HepG2 (cell line): Measurements from ENCODE around the gene KRTAP10-6. TPM values are rescaled to one million over a fixed set of nuclear protein-coding genes. Genes with fewer than 3 reads are reported as not detected.

Experiments
- ATAC-seq: fragments of 200-7000 bp; cut with Tn5 transposase; 3 replicates; pipeline ENCODE4 v1.9.1; 2020; ENCODE audit warnings: mild to moderate bottlenecking, moderate library complexity
- BruUV-seq: library from RNA; stranded (reverse); fragments of 400-500 nt; replicated peaks from 2 replicates; lab custom pipeline; 2021; lab: Mats Ljungman, UMichigan
- CTCF ChIA-PET: fragments of 300-600 bp; formaldehyde crosslinking; extraction: SDS; loops from one replicate; lab custom pipeline; 2021; ENCODE audit warnings: low total read pairs, inconsistent platforms, low intra/inter-chr PET ratio; lab: Yijun Ruan, JAX
- POLR2A ChIA-PET: fragments of 350-600 bp; sonication (Branson Sonifier 250); formaldehyde crosslinking; loops from one replicate; lab custom pipeline; 2020; ENCODE audit warnings: antibody characterized with exemption, inconsistent platforms; lab: Yijun Ruan, JAX
- DNase-seq: peaks from one replicate; pipeline ENCODE4 v3.0.0-alpha.2; 2015; ENCODE audit warnings: low spot score
- FAIRE-seq: peaks from 3 replicates; lab custom pipeline; 2011; peaks lifted over from hg19 to GRCh38; lab: Jason Lieb, UNC
- H2AFZ ChIP-seq: one replicate; pipeline ENCODE4 v1.6.1; 2011; ENCODE audit warnings: low read length, inconsistent platforms
- H3K27ac ChIP-seq: fragments of 300-600 bp; 3 replicates; pipeline ENCODE4 v1.8.0; 2011; ENCODE audit warnings: mixed run types, mild to moderate bottlenecking, mixed read lengths, low read length, inconsistent platforms; ENCODE audit not compliant: insufficient read depth; ENCODE audit errors: extremely low read length
- H3K27me3 ChIP-seq, 2 experiments: fragments of 200-600 bp in 1 of 2; 2 replicates in 1 of 2; 3 replicates in 1 of 2; pipeline versions ENCODE4 v1.6.0 to v1.8.0; 2011; ENCODE audit warnings: low read length in 2 of 2, mild to moderate bottlenecking in 2 of 2, moderate library complexity in 2 of 2, inconsistent platforms in 1 of 2; ENCODE audit not compliant: insufficient read depth in 2 of 2, control insufficient read depth in 1 of 2
- H3K36me3 ChIP-seq, 2 experiments: fragments of 200-600 bp in 1 of 2; replicated peaks in 1 of 2; 2 replicates in 1 of 2; 3 replicates in 1 of 2; pipeline versions ENCODE4 v1.5.1 to v1.8.0; 2011; ENCODE audit warnings: low read length in 2 of 2, inconsistent platforms in 1 of 2; ENCODE audit not compliant: insufficient read depth in 2 of 2, control insufficient read depth in 1 of 2
- H3K4me1 ChIP-seq: 2 replicates; pipeline ENCODE4 v1.5.1; 2012; ENCODE audit warnings: low read length, inconsistent platforms; ENCODE audit not compliant: insufficient read depth
- H3K4me2 ChIP-seq: 2 replicates; pipeline ENCODE4 v1.6.0; 2011; ENCODE audit warnings: low read depth, low read length, inconsistent platforms
- H3K4me3 ChIP-seq, 3 experiments: fragments of 200-600 bp in 1 of 3; sonication (generic), shearing (Covaris generic) in 1 of 3; replicated peaks in 1 of 3; 2 replicates each; pipeline ENCODE4 v1.5.1; 2011 to 2016; ENCODE audit warnings: low read length in 3 of 3, inconsistent platforms in 2 of 3, low read depth in 2 of 3, mild to moderate bottlenecking in 2 of 3, control low read depth in 1 of 3, mixed read lengths in 1 of 3; ENCODE audit not compliant: insufficient read depth in 1 of 3
- H3K79me2 ChIP-seq: one replicate; pipeline ENCODE4 v1.6.1; 2011; ENCODE audit warnings: low read length, inconsistent platforms; ENCODE audit not compliant: insufficient read depth
- H3K9ac ChIP-seq: 2 replicates; pipeline ENCODE4 v1.6.0; 2011; ENCODE audit warnings: mild to moderate bottlenecking, low read depth, low read length, inconsistent platforms; ENCODE audit not compliant: insufficient read depth
- H3K9me3 ChIP-seq: 2 replicates; pipeline ENCODE4 v1.5.1; 2012; ENCODE audit warnings: mild to moderate bottlenecking, low read length
- H4K20me1 ChIP-seq: 2 replicates; pipeline ENCODE4 v1.6.0; 2011; ENCODE audit warnings: inconsistent platforms, mild to moderate bottlenecking, low read length, moderate library complexity; ENCODE audit not compliant: insufficient read depth
- NCOR1 ChIP-seq: fragments of 200-600 bp; sonication (generic); IDR thresholded peaks from 2 replicates; pipeline ENCODE4 v1.7.0; 2017; ENCODE audit warnings: antibody characterized with exemption, low read length, borderline replicate concordance
- NR0B2 ChIP-seq: sonication (generic); formaldehyde crosslinking; IDR thresholded peaks from 2 replicates; pipeline ENCODE4 v1.4.0; 2020; ENCODE audit warnings: mild to moderate bottlenecking, missing genetic modification reagents
- SSRP1 ChIP-seq: IDR thresholded peaks from 2 replicates; pipeline ENCODE4 v1.6.1; 2016; ENCODE audit warnings: control low read depth
- STAT5B ChIP-seq: sonication (generic); formaldehyde crosslinking; IDR thresholded peaks from 2 replicates; pipeline ENCODE4 v1.4.0; 2020; ENCODE audit warnings: missing genetic modification reagents
- ZIK1 ChIP-seq: sonication (generic); formaldehyde crosslinking; IDR thresholded peaks from 2 replicates; pipeline ENCODE4 v1.5.0; 2020; ENCODE audit warnings: mild to moderate bottlenecking, low read depth, missing genetic modification reagents, borderline replicate concordance
- ZNF546 ChIP-seq: sonication (generic); formaldehyde crosslinking; conservative IDR thresholded peaks from 2 replicates; pipeline ENCODE4 v1.8.1; 2023; ENCODE audit warnings: mild to moderate bottlenecking, missing genetic modification reagents
- ZNF580 ChIP-seq: IDR thresholded peaks from 2 replicates; pipeline ENCODE4 v1.6.1; 2016; ENCODE audit warnings: low read depth, borderline replicate concordance
- ZNF674 ChIP-seq: sonication (generic); formaldehyde crosslinking; IDR thresholded peaks from 2 replicates; pipeline ENCODE4 v1.5.0; 2020; ENCODE audit warnings: low read depth, mild to moderate bottlenecking, missing genetic modification reagents
- ZNF761 ChIP-seq: sonication (generic); formaldehyde crosslinking; conservative IDR thresholded peaks from 2 replicates; pipeline ENCODE4 v1.4.0; 2020; ENCODE audit warnings: mild to moderate bottlenecking, missing genetic modification reagents
- WGBS: methylation state at CpG from one replicate; pipeline ENCODE4 v1.1.6; 2017; ENCODE audit warnings: low lambda C conversion rate; 5-methylcytosine and 5-hydroxymethylcytosine counted together
- in situ Hi-C: cut with HindIII; loops from 2 replicates; pipeline ENCODE4 v1.10.0; 2017; ENCODE audit warnings: low pct_unique_long_range_greater_than_20kb; ENCODE audit not compliant: extremely low pct_ligation_motif_present
- intact Hi-C: fragments of 100-400 bp; cut with micrococcal nuclease; formaldehyde crosslinking; loops from one replicate; pipeline ENCODE4 v1.10.0; 2022; ENCODE audit not compliant: unreplicated experiment
- polyA plus RNA-seq, 8 experiments: library from polyadenylated mRNA; depleted of rRNA in 3 of 8; stranded (reverse) in 7 of 8; unstranded in 1 of 8; fragments of >200 nt; fragmentation: Illumina TruSeq in 4 of 8; extraction: Trizol in 4 of 8; gene quantifications; 2 replicates each; pipeline versions ENCODE4 v1.2.1 to v1.2.3, GENCODE V29; 2011 to 2016; ENCODE audit warnings: low read depth in 4 of 8, missing spikeins in 1 of 8, mixed read lengths in 1 of 8; ENCODE audit not compliant: insufficient read depth in 1 of 8
- total RNA-seq, 5 experiments: library from RNA; depleted of rRNA; stranded (reverse); fragments of >200 nt; fragmentation: Illumina TruSeq; extraction: Trizol; gene quantifications; 2 replicates each; pipeline ENCODE4 v1.2.3, GENCODE V29; 2016; ENCODE audit warnings: low read depth in 1 of 5
- TF ChIP-seq, protein P1 (sequence below): IDR thresholded peaks from 2 replicates; pipeline ENCODE4 v1.6.1; 2016; ENCODE audit warnings: missing compliant biosample characterization, missing genetic modification reagents, borderline replicate concordance

The KRTAP10-6 gene
- total and polyA plus RNA-seq, 2 of the 13 experiments (the other 11 are each of a cell fraction or from before 2014, with no cell fraction given): not detected

DNA sequence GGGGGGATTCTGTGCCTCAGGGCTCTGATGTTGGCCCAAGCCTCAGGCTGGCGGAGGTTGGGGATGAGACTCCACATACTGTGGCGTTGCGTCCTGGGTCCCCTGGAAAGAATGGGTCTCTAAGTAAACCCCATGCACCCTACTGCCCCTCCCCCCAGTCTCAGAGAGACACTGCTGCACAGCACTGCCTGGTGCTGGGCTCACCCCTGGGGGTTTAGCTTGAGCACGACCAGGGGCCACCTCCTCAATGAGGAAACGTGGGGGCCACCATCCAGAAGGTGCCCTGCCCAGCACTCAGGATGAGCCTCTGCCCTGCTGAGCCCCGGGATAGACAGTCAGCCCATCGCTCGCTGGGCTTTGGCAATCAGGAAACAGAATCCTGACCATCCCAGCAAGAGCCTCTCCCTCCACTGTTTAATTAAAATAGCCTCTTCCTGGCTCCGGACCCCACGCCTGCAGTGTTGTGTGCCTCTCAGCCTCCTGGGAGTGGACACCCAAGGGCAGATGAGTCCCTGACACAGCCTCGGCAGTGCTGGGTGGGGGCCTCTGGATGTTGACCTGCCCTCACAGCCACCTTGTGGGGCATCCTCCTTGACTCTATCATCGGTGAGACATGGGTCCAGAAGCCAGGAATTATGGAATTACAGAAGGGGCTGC is 22.3 kb downstream of the KRTAP10-6 start:
- Histone ChIP-seq H3K9me3 (peaks cover 9% of the 10 kb centered on the region), H3K27ac (no peak overlapping the region), H3K4me2 (no peak overlapping the region), H4K20me1 (no peaks in the 10 kb centered on the region), H3K4me1 (peaks cover 25% of the 10 kb centered on the region), H3K27me3 (no peaks in the 10 kb centered on the region; a peak in 1 of 5 replicates), H3K36me3 (no peaks in the 10 kb centered on the region), H2AFZ (no peak overlapping the region), H3K4me3 (no peak overlapping the region), H3K79me2 (no peaks in the 10 kb centered on the region), H3K9ac (no peak overlapping the region)
- ATAC-seq (no peak), DNase-seq (no peak), FAIRE-seq (no peak)
- ChIA-PET CTCF (no interaction called here), POLR2A (no interaction called here)
- TF ChIP-seq ZNF580 (CRISPR knock-in tag) (no peak), ZNF674 (no peak), ZNF546 (CRISPR knock-in tag) (no peak), STAT5B (no peak), ZIK1 (no peak), NCOR1 (no peak), SSRP1 (CRISPR knock-in tag) (no peak), NR0B2 (no peak), ZNF761 (CRISPR knock-in tag) (no peak)
- TF ChIP-seq, protein P1, sequence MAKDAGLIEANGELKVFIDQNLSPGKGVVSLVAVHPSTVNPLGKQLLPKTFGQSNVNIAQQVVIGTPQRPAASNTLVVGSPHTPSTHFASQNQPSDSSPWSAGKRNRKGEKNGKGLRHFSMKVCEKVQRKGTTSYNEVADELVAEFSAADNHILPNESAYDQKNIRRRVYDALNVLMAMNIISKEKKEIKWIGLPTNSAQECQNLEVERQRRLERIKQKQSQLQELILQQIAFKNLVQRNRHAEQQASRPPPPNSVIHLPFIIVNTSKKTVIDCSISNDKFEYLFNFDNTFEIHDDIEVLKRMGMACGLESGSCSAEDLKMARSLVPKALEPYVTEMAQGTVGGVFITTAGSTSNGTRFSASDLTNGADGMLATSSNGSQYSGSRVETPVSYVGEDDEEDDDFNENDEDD (CRISPR knock-in tag): no peak
- intact Hi-C loops (no loop called here), in situ Hi-C loops (no loop called here)
- WGBS: 44% methylated on average over 7 of the region's 12 CpGs
- BruUV-seq: no TSS peak
